ENCODE data around the gene SGK1. TPM values are rescaled to one million over a fixed set of nuclear protein-coding genes. Genes with fewer than 3 reads are reported as not detected.

Gene SGK1
- 5.2 TPM for polyA plus RNA-seq (2013)

GRCh38 chr6:134317471-134318131 lies at the start of gene SGK1:
Gene SGK1, minus strand, starts transcription at chr6:134318112. Its CDS starts 652 bp downstream, at chr6:134317460.
- peaks cover 3 to 10% (median 7%) of the 10 kb centered on the region in 4 experiments for H3K4me1 ChIP-seq (ENCODE audit: control extremely low read depth in 1 of 4, control insufficient read depth in 4 of 4, insufficient read depth in 4 of 4, low read length in 3 of 4)
- no peak within 1 kb of the TSS for H3K27ac ChIP-seq (ENCODE audit: insufficient read depth in 1 of 2, low read depth in 1 of 2, low read length in 2 of 2, poor library complexity in 1 of 2, severe bottlenecking in 2 of 2)

GRCh38 chr6:134363323-134364039 lies 45.6 kb upstream of the SGK1 start:
- Histone ChIP-seq H3K4me3 (ENCODE audit: control insufficient read depth in 1 of 7, extremely low read depth in 1 of 7, insufficient read depth in 4 of 7, low read depth in 2 of 7, low read length in 6 of 7) (no peak overlapping the region), H3K4me1 (ENCODE audit: control extremely low read depth in 1 of 4, control insufficient read depth in 4 of 4, insufficient read depth in 4 of 4, low read length in 3 of 4) (peaks cover 0 to 1% (median under 1%) of the 10 kb centered on the region in 4 experiments), H3K27ac (ENCODE audit: insufficient read depth in 1 of 2, low read depth in 1 of 2, low read length in 2 of 2, poor library complexity in 1 of 2, severe bottlenecking in 2 of 2) (no peak overlapping the region), H3K27me3 (replicated peaks in 2 of 5; ENCODE audit: control insufficient read depth in 4 of 5, insufficient read depth in 5 of 5, low read length in 4 of 5) (no peaks in the 10 kb centered on the region), H3K36me3 (ENCODE audit: control insufficient read depth in 4 of 4, insufficient read depth in 4 of 4, low read length in 3 of 4) (no peaks in the 10 kb centered on the region), H3K9me3 (ENCODE audit: control extremely low read depth in 1 of 5, control insufficient read depth in 4 of 5, insufficient read depth in 2 of 5, low read depth in 1 of 5, low read length in 4 of 5) (no peaks in the 10 kb centered on the region)
- no peak for DNase-seq
- 100% methylated on average over 1 of the region's 2 CpGs for WGBS (ENCODE audit: insufficient coverage)
- ChIA-PET POLR2A (no interaction called here), CTCF (interaction anchor here (1.0 to 1.2 kb wide), 3 partner anchors 10 to 185 kb away, joined by 3 read pairs; no protein-coding TSS in a partner anchor)

More at GRCh38 chr6:134317471-134318131, at the start of gene SGK1:
- Histone ChIP-seq H3K36me3 (ENCODE audit: control insufficient read depth in 4 of 4, insufficient read depth in 4 of 4, low read length in 3 of 4) (no peaks in the 10 kb centered on the region), H3K4me3 (ENCODE audit: control insufficient read depth in 1 of 7, extremely low read depth in 1 of 7, insufficient read depth in 4 of 7, low read depth in 2 of 7, low read length in 6 of 7) (peak within 1 kb of the TSS in 6 of 7 experiments; percentile 37 to 73 (median 62)), H3K9me3 (ENCODE audit: control extremely low read depth in 1 of 5, control insufficient read depth in 4 of 5, insufficient read depth in 2 of 5, low read depth in 1 of 5, low read length in 4 of 5) (peaks cover 0 to 12% (median 0%) of the 10 kb centered on the region in 5 experiments), H3K27me3 (replicated peaks in 2 of 5; ENCODE audit: control insufficient read depth in 4 of 5, insufficient read depth in 5 of 5, low read length in 4 of 5) (peaks cover 2 to 49% (median 25%) of the 10 kb centered on the region in 5 experiments)
- POLR2A ChIA-PET = no interaction called here
- CTCF ChIA-PET = interaction anchor here (1.0 kb wide), 2 partner anchors 13 to 139 kb away, joined by 3 read pairs; no protein-coding TSS in a partner anchor
- 2% methylated on average over 25 of the region's 33 CpGs for WGBS (ENCODE audit: insufficient coverage)
- DNase-seq = peak in 2 of 3 donors; percentile 43 to 47

- DNase-seq = no peak
- Histone ChIP-seq H3K36me3 (ENCODE audit: control insufficient read depth in 4 of 4, insufficient read depth in 4 of 4, low read length in 3 of 4) (no peaks in the 10 kb centered on the region), H3K4me1 (ENCODE audit: control extremely low read depth in 1 of 4, control insufficient read depth in 4 of 4, insufficient read depth in 4 of 4, low read length in 3 of 4) (peaks cover 0 to 4% (median 2%) of the 10 kb centered on the region in 4 experiments), H3K9me3 (ENCODE audit: control extremely low read depth in 1 of 5, control insufficient read depth in 4 of 5, insufficient read depth in 2 of 5, low read depth in 1 of 5, low read length in 4 of 5) (peaks cover 0 to 6% (median 2%) of the 10 kb centered on the region in 5 experiments), H3K27ac (ENCODE audit: insufficient read depth in 1 of 2, low read depth in 1 of 2, low read length in 2 of 2, poor library complexity in 1 of 2, severe bottlenecking in 2 of 2) (no peak overlapping the region), H3K4me3 (ENCODE audit: control insufficient read depth in 1 of 7, extremely low read depth in 1 of 7, insufficient read depth in 4 of 7, low read depth in 2 of 7, low read length in 6 of 7) (no peak overlapping the region), H3K27me3 (replicated peaks in 2 of 5; ENCODE audit: control insufficient read depth in 4 of 5, insufficient read depth in 5 of 5, low read length in 4 of 5) (no peaks in the 10 kb centered on the region)
- ChIA-PET POLR2A (no interaction called here), CTCF (no interaction called here)
- whole genome bisulfite sequencing (ENCODE audit: insufficient coverage) = 100% methylated on average over 4 of the region's 6 CpGs
These were observed 43.1 kb upstream of the SGK1 start for GRCh38 chr6:134361011-134361410.

GRCh38 chr6:134359302-134359701 lies 41.4 kb upstream of the SGK1 start:
- H3K27me3 ChIP-seq (replicated peaks in 2 of 5; ENCODE audit: control insufficient read depth in 4 of 5, insufficient read depth in 5 of 5, low read length in 4 of 5) = no peaks in the 10 kb centered on the region
- no peaks in the 10 kb centered on the region for H3K36me3 ChIP-seq (ENCODE audit: control insufficient read depth in 4 of 4, insufficient read depth in 4 of 4, low read length in 3 of 4)
- CTCF ChIA-PET = no interaction called here
- POLR2A ChIA-PET = no interaction called here
- DNase-seq = no peak
- H3K9me3 ChIP-seq (ENCODE audit: control extremely low read depth in 1 of 5, control insufficient read depth in 4 of 5, insufficient read depth in 2 of 5, low read depth in 1 of 5, low read length in 4 of 5) = peaks cover 1 to 10% (median 6%) of the 10 kb centered on the region in 5 experiments
- peaks cover 0 to 4% (median 2%) of the 10 kb centered on the region in 4 experiments for H3K4me1 ChIP-seq (ENCODE audit: control extremely low read depth in 1 of 4, control insufficient read depth in 4 of 4, insufficient read depth in 4 of 4, low read length in 3 of 4)
- no peak overlapping the region for H3K27ac ChIP-seq (ENCODE audit: insufficient read depth in 1 of 2, low read depth in 1 of 2, low read length in 2 of 2, poor library complexity in 1 of 2, severe bottlenecking in 2 of 2)
- WGBS (ENCODE audit: insufficient coverage) = no CpG with 5 or more reads among the region's 2 CpGs
- no peak overlapping the region for H3K4me3 ChIP-seq (ENCODE audit: control insufficient read depth in 1 of 7, extremely low read depth in 1 of 7, insufficient read depth in 4 of 7, low read depth in 2 of 7, low read length in 6 of 7)

GRCh38 chr6:134358320-134358719 lies 40.4 kb upstream of the SGK1 start:
- H3K4me3 ChIP-seq (ENCODE audit: control insufficient read depth in 1 of 7, extremely low read depth in 1 of 7, insufficient read depth in 4 of 7, low read depth in 2 of 7, low read length in 6 of 7) = no peak overlapping the region
- ChIA-PET CTCF (no interaction called here), POLR2A (no interaction called here)
- WGBS (ENCODE audit: insufficient coverage) = 60% methylated on average over 3 of the region's 4 CpGs
- H3K9me3 ChIP-seq (ENCODE audit: control extremely low read depth in 1 of 5, control insufficient read depth in 4 of 5, insufficient read depth in 2 of 5, low read depth in 1 of 5, low read length in 4 of 5) = peaks cover 1 to 10% (median 6%) of the 10 kb centered on the region in 5 experiments
- H3K27me3 ChIP-seq (replicated peaks in 2 of 5; ENCODE audit: control insufficient read depth in 4 of 5, insufficient read depth in 5 of 5, low read length in 4 of 5) = peaks cover 0 to 2% (median 0%) of the 10 kb centered on the region in 5 experiments
- no peak for DNase-seq
- peaks cover 1 to 5% (median 4%) of the 10 kb centered on the region in 4 experiments for H3K4me1 ChIP-seq (ENCODE audit: control extremely low read depth in 1 of 4, control insufficient read depth in 4 of 4, insufficient read depth in 4 of 4, low read length in 3 of 4)
- no peaks in the 10 kb centered on the region for H3K36me3 ChIP-seq (ENCODE audit: control insufficient read depth in 4 of 4, insufficient read depth in 4 of 4, low read length in 3 of 4)
- H3K27ac ChIP-seq (ENCODE audit: insufficient read depth in 1 of 2, low read depth in 1 of 2, low read length in 2 of 2, poor library complexity in 1 of 2, severe bottlenecking in 2 of 2) = no peak overlapping the region

GRCh38 chr6:134357022-134357487 lies 39.1 kb upstream of the SGK1 start:
- Histone ChIP-seq H3K4me3 (ENCODE audit: control insufficient read depth in 1 of 7, extremely low read depth in 1 of 7, insufficient read depth in 4 of 7, low read depth in 2 of 7, low read length in 6 of 7) (no peak overlapping the region), H3K27ac (ENCODE audit: insufficient read depth in 1 of 2, low read depth in 1 of 2, low read length in 2 of 2, poor library complexity in 1 of 2, severe bottlenecking in 2 of 2) (no peak overlapping the region), H3K36me3 (ENCODE audit: control insufficient read depth in 4 of 4, insufficient read depth in 4 of 4, low read length in 3 of 4) (no peaks in the 10 kb centered on the region), H3K27me3 (replicated peaks in 2 of 5; ENCODE audit: control insufficient read depth in 4 of 5, insufficient read depth in 5 of 5, low read length in 4 of 5) (peaks cover 0 to 2% (median 0%) of the 10 kb centered on the region in 5 experiments), H3K9me3 (ENCODE audit: control extremely low read depth in 1 of 5, control insufficient read depth in 4 of 5, insufficient read depth in 2 of 5, low read depth in 1 of 5, low read length in 4 of 5) (peaks cover 1 to 10% (median 6%) of the 10 kb centered on the region in 5 experiments), H3K4me1 (ENCODE audit: control extremely low read depth in 1 of 4, control insufficient read depth in 4 of 4, insufficient read depth in 4 of 4, low read length in 3 of 4) (peaks cover 4 to 18% (median 13%) of the 10 kb centered on the region in 4 experiments)
- 100% methylated on average over 1 of the region's 2 CpGs for WGBS (ENCODE audit: insufficient coverage)
- DNase-seq = no peak
- ChIA-PET CTCF (no interaction called here), POLR2A (no interaction called here)

- 100% methylated on average over 1 of the region's 3 CpGs for WGBS (ENCODE audit: insufficient coverage)
- Histone ChIP-seq H3K27me3 (replicated peaks in 2 of 5; ENCODE audit: control insufficient read depth in 4 of 5, insufficient read depth in 5 of 5, low read length in 4 of 5) (peaks cover 0 to 2% (median 0%) of the 10 kb centered on the region in 5 experiments), H3K4me3 (ENCODE audit: control insufficient read depth in 1 of 7, extremely low read depth in 1 of 7, insufficient read depth in 4 of 7, low read depth in 2 of 7, low read length in 6 of 7) (no peak overlapping the region), H3K36me3 (ENCODE audit: control insufficient read depth in 4 of 4, insufficient read depth in 4 of 4, low read length in 3 of 4) (no peaks in the 10 kb centered on the region), H3K27ac (ENCODE audit: insufficient read depth in 1 of 2, low read depth in 1 of 2, low read length in 2 of 2, poor library complexity in 1 of 2, severe bottlenecking in 2 of 2) (no peak overlapping the region), H3K9me3 (ENCODE audit: control extremely low read depth in 1 of 5, control insufficient read depth in 4 of 5, insufficient read depth in 2 of 5, low read depth in 1 of 5, low read length in 4 of 5) (peaks cover 1 to 10% (median 6%) of the 10 kb centered on the region in 5 experiments), H3K4me1 (ENCODE audit: control extremely low read depth in 1 of 4, control insufficient read depth in 4 of 4, insufficient read depth in 4 of 4, low read length in 3 of 4) (peaks cover 4 to 23% (median 16%) of the 10 kb centered on the region in 4 experiments)
- no peak for DNase-seq
- POLR2A ChIA-PET = no interaction called here
- CTCF ChIA-PET = no interaction called here
These were observed 38.5 kb upstream of the SGK1 start for GRCh38 chr6:134356405-134356804.

Data from common myeloid progenitor, CD34-positive (primary cell).